Measurements from ENCODE around the gene SLC38A10. TPM values are rescaled to one million over a fixed set of nuclear protein-coding genes. Genes with fewer than 3 reads are reported as not detected.

Gene SLC38A10
- total and polyA plus RNA-seq, 2 of the 13 experiments (the other 11 are each of a cell fraction or from before 2014, with no cell fraction given) = 23.4 to 55.8 TPM

DNA sequence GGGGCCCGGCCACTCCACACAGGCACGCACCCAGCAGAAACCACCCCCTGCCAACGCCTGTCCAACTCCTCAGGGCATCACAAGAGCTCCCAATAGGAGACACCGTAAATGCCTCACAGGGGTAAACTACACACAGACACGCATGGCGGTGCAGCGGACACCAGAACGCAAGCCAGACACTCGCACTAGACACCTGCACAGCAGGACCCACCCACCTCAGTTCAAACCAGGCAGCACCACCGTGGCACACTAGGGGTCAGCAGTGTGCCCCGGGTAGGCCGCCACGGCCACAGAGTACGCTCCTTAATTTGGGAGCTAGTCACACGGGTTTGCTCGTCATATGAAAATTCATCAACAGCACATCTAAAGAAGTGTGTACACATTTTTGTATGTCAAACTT lies 3.4 kb downstream of the SLC38A10 start (continued):
- TF ChIP-seq, protein P1, sequence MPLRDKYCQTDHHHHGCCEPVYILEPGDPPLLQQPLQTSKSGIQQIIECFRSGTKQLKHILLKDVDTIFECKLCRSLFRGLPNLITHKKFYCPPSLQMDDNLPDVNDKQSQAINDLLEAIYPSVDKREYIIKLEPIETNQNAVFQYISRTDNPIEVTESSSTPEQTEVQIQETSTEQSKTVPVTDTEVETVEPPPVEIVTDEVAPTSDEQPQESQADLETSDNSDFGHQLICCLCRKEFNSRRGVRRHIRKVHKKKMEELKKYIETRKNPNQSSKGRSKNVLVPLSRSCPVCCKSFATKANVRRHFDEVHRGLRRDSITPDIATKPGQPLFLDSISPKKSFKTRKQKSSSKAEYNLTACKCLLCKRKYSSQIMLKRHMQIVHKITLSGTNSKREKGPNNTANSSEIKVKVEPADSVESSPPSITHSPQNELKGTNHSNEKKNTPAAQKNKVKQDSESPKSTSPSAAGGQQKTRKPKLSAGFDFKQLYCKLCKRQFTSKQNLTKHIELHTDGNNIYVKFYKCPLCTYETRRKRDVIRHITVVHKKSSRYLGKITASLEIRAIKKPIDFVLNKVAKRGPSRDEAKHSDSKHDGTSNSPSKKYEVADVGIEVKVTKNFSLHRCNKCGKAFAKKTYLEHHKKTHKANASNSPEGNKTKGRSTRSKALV (CRISPR knock-in tag; IDR thresholded peaks at IDR 0.05) = no peak
- TF ChIP-seq, protein P2, sequence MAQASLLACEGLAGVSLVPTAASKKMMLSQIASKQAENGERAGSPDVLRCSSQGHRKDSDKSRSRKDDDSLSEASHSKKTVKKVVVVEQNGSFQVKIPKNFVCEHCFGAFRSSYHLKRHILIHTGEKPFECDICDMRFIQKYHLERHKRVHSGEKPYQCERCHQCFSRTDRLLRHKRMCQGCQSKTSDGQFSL (CRISPR knock-in tag; IDR thresholded peaks at IDR 0.05) = no peak
- TF ChIP-seq SMC3 (IDR thresholded peaks at IDR 0.05; ENCODE audit: low read length) (peak; percentile 58), SPEN (CRISPR knock-in tag; IDR thresholded peaks at IDR 0.05; ENCODE audit: low read depth) (no peak), YY1 (IDR thresholded peaks at IDR 0.05; ENCODE audit: insufficient read depth, insufficient replicate concordance, low read depth, low read length) (peak; percentile 50), ZNF431 (CRISPR knock-in tag; IDR thresholded peaks at IDR 0.05; ENCODE audit: borderline replicate concordance, low read depth) (no peak), SOX5 (CRISPR knock-in tag; IDR thresholded peaks at IDR 0.05; ENCODE audit: borderline replicate concordance) (no peak), HDAC2 (CRISPR knock-in tag; IDR thresholded peaks at IDR 0.05) (peak; percentile 35; the same call in 1 of the 2 replicates), ZNF782 (CRISPR knock-in tag; IDR thresholded peaks at IDR 0.05; ENCODE audit: borderline replicate concordance) (no peak), MEF2D (CRISPR knock-in tag; IDR thresholded peaks at IDR 0.05) (no peak), ZSCAN20 (CRISPR knock-in tag; IDR thresholded peaks at IDR 0.05; ENCODE audit: borderline replicate concordance) (no peak), KDM2A (CRISPR knock-in tag; IDR thresholded peaks at IDR 0.05; ENCODE audit: borderline replicate concordance, low read depth) (peak; percentile 87), SAP130 (CRISPR knock-in tag; IDR thresholded peaks at IDR 0.05; ENCODE audit: low read depth) (peak; percentile 46; the same call in 1 of the 2 replicates)
- TF ChIP-seq, protein P3, sequence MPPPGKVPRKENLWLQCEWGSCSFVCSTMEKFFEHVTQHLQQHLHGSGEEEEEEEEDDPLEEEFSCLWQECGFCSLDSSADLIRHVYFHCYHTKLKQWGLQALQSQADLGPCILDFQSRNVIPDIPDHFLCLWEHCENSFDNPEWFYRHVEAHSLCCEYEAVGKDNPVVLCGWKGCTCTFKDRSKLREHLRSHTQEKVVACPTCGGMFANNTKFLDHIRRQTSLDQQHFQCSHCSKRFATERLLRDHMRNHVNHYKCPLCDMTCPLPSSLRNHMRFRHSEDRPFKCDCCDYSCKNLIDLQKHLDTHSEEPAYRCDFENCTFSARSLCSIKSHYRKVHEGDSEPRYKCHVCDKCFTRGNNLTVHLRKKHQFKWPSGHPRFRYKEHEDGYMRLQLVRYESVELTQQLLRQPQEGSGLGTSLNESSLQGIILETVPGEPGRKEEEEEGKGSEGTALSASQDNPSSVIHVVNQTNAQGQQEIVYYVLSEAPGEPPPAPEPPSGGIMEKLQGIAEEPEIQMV (CRISPR knock-in tag; IDR thresholded peaks at IDR 0.05; ENCODE audit: low read depth) = no peak
- TF ChIP-seq, protein P4, sequence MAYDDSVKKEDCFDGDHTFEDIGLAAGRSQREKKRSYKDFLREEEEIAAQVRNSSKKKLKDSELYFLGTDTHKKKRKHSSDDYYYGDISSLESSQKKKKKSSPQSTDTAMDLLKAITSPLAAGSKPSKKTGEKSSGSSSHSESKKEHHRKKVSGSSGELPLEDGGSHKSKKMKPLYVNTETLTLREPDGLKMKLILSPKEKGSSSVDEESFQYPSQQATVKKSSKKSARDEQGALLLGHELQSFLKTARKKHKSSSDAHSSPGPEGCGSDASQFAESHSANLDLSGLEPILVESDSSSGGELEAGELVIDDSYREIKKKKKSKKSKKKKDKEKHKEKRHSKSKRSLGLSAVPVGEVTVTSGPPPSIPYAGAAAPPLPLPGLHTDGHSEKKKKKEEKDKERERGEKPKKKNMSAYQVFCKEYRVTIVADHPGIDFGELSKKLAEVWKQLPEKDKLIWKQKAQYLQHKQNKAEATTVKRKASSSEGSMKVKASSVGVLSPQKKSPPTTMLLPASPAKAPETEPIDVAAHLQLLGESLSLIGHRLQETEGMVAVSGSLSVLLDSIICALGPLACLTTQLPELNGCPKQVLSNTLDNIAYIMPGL (CRISPR knock-in tag; IDR thresholded peaks at IDR 0.05; ENCODE audit: borderline replicate concordance in 1 of 2, low read depth in 1 of 2) = peak in 1 of 2 experiments; percentile 52; a peak in 1 of 4 replicates
- TF ChIP-seq, protein P5, sequence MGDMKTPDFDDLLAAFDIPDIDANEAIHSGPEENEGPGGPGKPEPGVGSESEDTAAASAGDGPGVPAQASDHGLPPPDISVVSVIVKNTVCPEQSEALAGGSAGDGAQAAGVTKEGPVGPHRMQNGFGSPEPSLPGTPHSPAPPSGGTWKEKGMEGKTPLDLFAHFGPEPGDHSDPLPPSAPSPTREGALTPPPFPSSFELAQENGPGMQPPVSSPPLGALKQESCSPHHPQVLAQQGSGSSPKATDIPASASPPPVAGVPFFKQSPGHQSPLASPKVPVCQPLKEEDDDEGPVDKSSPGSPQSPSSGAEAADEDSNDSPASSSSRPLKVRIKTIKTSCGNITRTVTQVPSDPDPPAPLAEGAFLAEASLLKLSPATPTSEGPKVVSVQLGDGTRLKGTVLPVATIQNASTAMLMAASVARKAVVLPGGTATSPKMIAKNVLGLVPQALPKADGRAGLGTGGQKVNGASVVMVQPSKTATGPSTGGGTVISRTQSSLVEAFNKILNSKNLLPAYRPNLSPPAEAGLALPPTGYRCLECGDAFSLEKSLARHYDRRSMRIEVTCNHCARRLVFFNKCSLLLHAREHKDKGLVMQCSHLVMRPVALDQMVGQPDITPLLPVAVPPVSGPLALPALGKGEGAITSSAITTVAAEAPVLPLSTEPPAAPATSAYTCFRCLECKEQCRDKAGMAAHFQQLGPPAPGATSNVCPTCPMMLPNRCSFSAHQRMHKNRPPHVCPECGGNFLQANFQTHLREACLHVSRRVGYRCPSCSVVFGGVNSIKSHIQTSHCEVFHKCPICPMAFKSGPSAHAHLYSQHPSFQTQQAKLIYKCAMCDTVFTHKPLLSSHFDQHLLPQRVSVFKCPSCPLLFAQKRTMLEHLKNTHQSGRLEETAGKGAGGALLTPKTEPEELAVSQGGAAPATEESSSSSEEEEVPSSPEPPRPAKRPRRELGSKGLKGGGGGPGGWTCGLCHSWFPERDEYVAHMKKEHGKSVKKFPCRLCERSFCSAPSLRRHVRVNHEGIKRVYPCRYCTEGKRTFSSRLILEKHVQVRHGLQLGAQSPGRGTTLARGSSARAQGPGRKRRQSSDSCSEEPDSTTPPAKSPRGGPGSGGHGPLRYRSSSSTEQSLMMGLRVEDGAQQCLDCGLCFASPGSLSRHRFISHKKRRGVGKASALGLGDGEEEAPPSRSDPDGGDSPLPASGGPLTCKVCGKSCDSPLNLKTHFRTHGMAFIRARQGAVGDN (CRISPR knock-in tag; IDR thresholded peaks at IDR 0.05) = peak; percentile 48
- TF ChIP-seq, protein P6, sequence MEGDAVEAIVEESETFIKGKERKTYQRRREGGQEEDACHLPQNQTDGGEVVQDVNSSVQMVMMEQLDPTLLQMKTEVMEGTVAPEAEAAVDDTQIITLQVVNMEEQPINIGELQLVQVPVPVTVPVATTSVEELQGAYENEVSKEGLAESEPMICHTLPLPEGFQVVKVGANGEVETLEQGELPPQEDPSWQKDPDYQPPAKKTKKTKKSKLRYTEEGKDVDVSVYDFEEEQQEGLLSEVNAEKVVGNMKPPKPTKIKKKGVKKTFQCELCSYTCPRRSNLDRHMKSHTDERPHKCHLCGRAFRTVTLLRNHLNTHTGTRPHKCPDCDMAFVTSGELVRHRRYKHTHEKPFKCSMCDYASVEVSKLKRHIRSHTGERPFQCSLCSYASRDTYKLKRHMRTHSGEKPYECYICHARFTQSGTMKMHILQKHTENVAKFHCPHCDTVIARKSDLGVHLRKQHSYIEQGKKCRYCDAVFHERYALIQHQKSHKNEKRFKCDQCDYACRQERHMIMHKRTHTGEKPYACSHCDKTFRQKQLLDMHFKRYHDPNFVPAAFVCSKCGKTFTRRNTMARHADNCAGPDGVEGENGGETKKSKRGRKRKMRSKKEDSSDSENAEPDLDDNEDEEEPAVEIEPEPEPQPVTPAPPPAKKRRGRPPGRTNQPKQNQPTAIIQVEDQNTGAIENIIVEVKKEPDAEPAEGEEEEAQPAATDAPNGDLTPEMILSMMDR (CRISPR knock-in tag; IDR thresholded peaks at IDR 0.05) = peak; percentile 89

Data from HepG2 (cell line).